Activated CD8-positive, alpha-beta T cell treated with anti-CD3 and anti-CD28 coated beads for 36 hours (primary cell): ENCODE measurements around the gene IFNA21. TPM values are rescaled to one million over a fixed set of nuclear protein-coding genes. Genes with fewer than 3 reads are reported as not detected.
"Not testable (repeated sequence)": the region's sequence is repeated elsewhere in the genome, so short reads cannot be mapped to it uniquely, and the experiment has no call there.

Source experiments
- ATAC-seq: fragments of 200-7000 bp; cut with Tn5 transposase; one replicate; pipeline ENCODE4 v1.10.0; 2021; ENCODE audit warnings: mild to moderate bottlenecking, moderate library complexity
- CTCF ChIA-PET: fragments of 350-600 bp; sonication (Branson Sonifier 250); formaldehyde crosslinking; loops from one replicate; lab custom pipeline; 2021; ENCODE audit warnings: antibody characterized with exemption; lab: Charles Lee
- POLR2A ChIA-PET: fragments of 350-600 bp; sonication (Branson Sonifier 250); formaldehyde crosslinking; loops from one replicate; lab custom pipeline; 2021; ENCODE audit warnings: antibody characterized with exemption; lab: Charles Lee
- DNase-seq: peaks from one replicate; pipeline ENCODE4 v3.0.0-alpha.2; 2020
- H3K27ac Mint-ChIP-seq: one replicate; pipeline ENCODE4 v1.8.0; 2021; ENCODE audit warnings: mild to moderate bottlenecking, mixed read lengths
- H3K27me3 Mint-ChIP-seq: one replicate; pipeline ENCODE4 v1.8.0; 2021; ENCODE audit warnings: mixed read lengths
- H3K36me3 Mint-ChIP-seq: one replicate; pipeline ENCODE4 v1.8.0; 2021; ENCODE audit warnings: low read depth, mixed read lengths
- H3K4me1 Mint-ChIP-seq: one replicate; pipeline ENCODE4 v1.8.0; 2021; ENCODE audit warnings: low read depth, mixed read lengths
- H3K4me3 Mint-ChIP-seq: one replicate; pipeline ENCODE4 v1.8.0; 2021; ENCODE audit warnings: mild to moderate bottlenecking, moderate library complexity, mixed read lengths
- H3K9me3 Mint-ChIP-seq: one replicate; pipeline ENCODE4 v1.8.0; 2021; ENCODE audit warnings: mixed read lengths
- CTCF ChIP-seq: fragments of 200-600 bp; IDR thresholded peaks from one replicate; pipeline ENCODE4 v1.8.0; 2022; ENCODE audit warnings: antibody characterized with exemption, mild to moderate bottlenecking
- intact Hi-C: fragments of 100-400 bp; cut with micrococcal nuclease; formaldehyde crosslinking; loops from one replicate; pipeline ENCODE4 v1.10.0; 2022
- total RNA-seq, 2 experiments: library from RNA; stranded (reverse); gene quantifications; one replicate each; pipeline ENCODE4 v1.2.3, GENCODE V29; 2021

Gene IFNA21
- total RNA-seq, 2 experiments from 2014 or later = not detected

DNA sequence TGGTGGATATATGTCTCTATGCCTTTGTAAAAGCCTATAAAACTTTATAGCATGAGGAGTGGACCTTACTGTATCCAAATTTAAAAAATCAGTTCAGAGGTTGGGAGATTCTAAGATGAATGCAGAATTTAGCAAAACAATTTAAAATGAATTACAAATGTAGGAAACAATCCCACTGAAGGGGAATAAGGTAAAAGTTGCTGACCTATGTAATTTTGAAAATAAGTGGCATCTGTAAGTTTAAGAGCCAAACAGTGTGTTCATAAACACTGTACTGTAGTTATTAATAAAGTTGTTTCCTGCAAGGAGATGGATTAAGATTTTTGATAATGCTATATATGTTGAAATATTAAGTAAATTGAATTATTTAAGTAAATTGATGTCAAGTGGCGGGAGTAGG lies 29.4 kb downstream of the IFNA21 start:
- Mint-ChIP-seq H3K27ac (no peak overlapping the region), H3K36me3 (no peaks in the 10 kb centered on the region), H3K4me3 (no peak overlapping the region), H3K4me1 (peaks cover 9% of the 10 kb centered on the region), H3K9me3 (no peaks in the 10 kb centered on the region), H3K27me3 (no peaks in the 10 kb centered on the region)
- ATAC-seq (no peak), DNase-seq (no peak)
- TF ChIP-seq CTCF = no peak
- intact Hi-C loops = no loop called here
- POLR2A ChIA-PET = no interaction called here
- CTCF ChIA-PET = interaction anchor here (1.1 to 1.6 kb wide), 2 partner anchors 23 to 26 kb away, joined by 3 to 5 read pairs; no protein-coding TSS in a partner anchor

- Mint-ChIP-seq H3K27me3 (no peaks in the 10 kb centered on the region), H3K36me3 (no peaks in the 10 kb centered on the region), H3K4me1 (no peaks in the 10 kb centered on the region), H3K9me3 (no peaks in the 10 kb centered on the region), H3K27ac (no peak overlapping the region), H3K4me3 (no peak overlapping the region)
- ChIA-PET CTCF (interaction anchor here (1.3 to 1.6 kb wide), 2 partner anchors 25 to 47 kb away, joined by 4 to 5 read pairs; no protein-coding TSS in a partner anchor), POLR2A (interaction anchor here (0.7 to 1.0 kb wide), 2 partner anchors 28 to 606 kb away, joined by 4 read pairs; no protein-coding TSS in a partner anchor)
- TF ChIP-seq CTCF = no peak
- DNase-seq (no peak), ATAC-seq (no peak)
- intact Hi-C loops = no loop called here
Measured at GRCh38 chr9:21135736-21136135, 30.7 kb downstream of the IFNA21 start.

DNA sequence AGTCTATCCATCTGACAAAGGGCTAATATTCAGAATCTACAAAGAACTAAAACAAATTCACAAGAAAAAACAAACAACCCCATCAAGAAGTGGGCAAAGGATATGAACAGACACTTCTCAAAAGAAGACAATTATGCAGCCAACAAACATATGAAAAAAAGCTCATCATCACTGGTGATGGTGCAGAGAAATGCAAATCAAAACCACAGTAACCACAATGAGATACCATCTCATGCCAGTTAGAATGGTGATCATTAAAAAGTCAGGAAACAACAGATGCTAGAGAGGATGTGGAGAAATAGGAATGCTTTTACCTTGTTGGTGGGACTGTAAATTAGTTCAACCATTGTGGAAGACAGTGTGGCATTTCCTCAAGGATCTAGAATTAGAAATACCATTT lies 38.3 kb downstream of the IFNA21 start:
- H3K4me1 Mint-ChIP-seq, H3K4me3 Mint-ChIP-seq, H3K9me3 Mint-ChIP-seq, H3K27me3 Mint-ChIP-seq, intact Hi-C loops, DNase-seq, ATAC-seq, H3K36me3 Mint-ChIP-seq, CTCF ChIA-PET, H3K27ac Mint-ChIP-seq: not testable (repeated sequence)
- POLR2A ChIA-PET = interaction anchor here (0.6 kb wide), 1 partner anchor 1159 kb away, joined by 3 read pairs; no protein-coding TSS in a partner anchor

GRCh38 chr9:21121595-21122251 lies 44.7 kb downstream of the IFNA21 start:
- Mint-ChIP-seq H3K9me3 (no peaks in the 10 kb centered on the region), H3K27ac (no peak overlapping the region), H3K36me3 (no peaks in the 10 kb centered on the region), H3K4me3 (no peak overlapping the region), H3K27me3 (peaks cover 18% of the 10 kb centered on the region), H3K4me1 (peaks cover 14% of the 10 kb centered on the region)
- POLR2A ChIA-PET = no interaction called here
- ATAC-seq (peak; percentile 98), DNase-seq (peak; percentile 56)
- intact Hi-C loops = no loop called here
- CTCF ChIA-PET = interaction anchor here (1.1 to 2.1 kb wide), 4 partner anchors 11 to 237 kb away, joined by 3 to 10 read pairs (median 3); no protein-coding TSS in a partner anchor
- no peak for TF ChIP-seq CTCF

DNA sequence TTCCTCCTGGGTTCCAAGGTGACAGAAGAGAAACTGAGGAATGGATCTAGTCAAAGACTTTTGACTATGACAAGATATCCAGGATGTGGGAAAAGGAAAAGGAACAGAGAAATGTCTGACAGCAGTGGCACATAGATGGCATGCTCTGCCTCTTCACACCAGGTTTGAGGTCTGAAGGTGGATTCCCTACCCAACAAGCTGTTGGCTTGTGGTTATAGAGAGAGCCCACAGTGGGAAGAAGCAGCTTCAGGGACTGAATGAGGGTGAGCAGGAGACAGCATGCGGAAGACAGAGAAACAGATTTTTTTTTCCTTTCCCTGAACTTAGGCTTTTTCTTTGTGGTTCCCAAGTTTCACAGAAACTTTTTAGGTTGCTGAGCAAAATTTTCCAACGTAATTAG lies 45.4 kb downstream of the IFNA21 start:
- DNase-seq (peak; percentile 61), ATAC-seq (peak; percentile 53)
- Mint-ChIP-seq H3K9me3 (no peaks in the 10 kb centered on the region), H3K4me1 (peaks cover 14% of the 10 kb centered on the region), H3K27me3 (peaks cover 17% of the 10 kb centered on the region), H3K36me3 (no peaks in the 10 kb centered on the region), H3K27ac (no peak overlapping the region), H3K4me3 (no peak overlapping the region)
- intact Hi-C loops = no loop called here
- TF ChIP-seq CTCF = no peak
- ChIA-PET CTCF (interaction anchor here (1.1 to 2.1 kb wide), 2 partner anchors 10 to 180 kb away, joined by 3 to 10 read pairs; no protein-coding TSS in a partner anchor), POLR2A (no interaction called here)
